Esophagus (tissue), 2 donors: ENCODE results near the gene ANKRD16. TPM values are rescaled to one million over a fixed set of nuclear protein-coding genes. Genes with fewer than 3 reads are reported as not detected.

ENCODE experiments used
- H3K27ac ChIP-seq, 2 donors: one replicate each; pipeline ENCODE4 v1.5.1; 2013; ENCODE audit warnings: low read depth in 2 of 2, mild to moderate bottlenecking in 2 of 2, inconsistent platforms in 1 of 2, low read length in 1 of 2, moderate library complexity in 1 of 2
- H3K27me3 ChIP-seq, 2 donors: one replicate each; pipeline ENCODE4 v1.6.1; 2013; ENCODE audit warnings: low read length in 2 of 2, control low read depth in 1 of 2, mild to moderate bottlenecking in 1 of 2; ENCODE audit not compliant: insufficient read depth in 2 of 2, control insufficient read depth in 1 of 2
- H3K36me3 ChIP-seq, 2 donors: one replicate each; pipeline ENCODE4 v1.6.1; 2013; ENCODE audit warnings: low read length in 1 of 2; ENCODE audit not compliant: control insufficient read depth in 2 of 2, insufficient read depth in 2 of 2
- H3K4me1 ChIP-seq, 2 donors: one replicate each; pipeline ENCODE4 v1.6.1; 2013; ENCODE audit warnings: low read length in 1 of 2; ENCODE audit not compliant: control insufficient read depth in 2 of 2, insufficient read depth in 2 of 2
- H3K4me3 ChIP-seq, 2 donors: one replicate each; pipeline ENCODE4 v1.5.1; 2013; ENCODE audit warnings: low read length in 2 of 2, mild to moderate bottlenecking in 2 of 2, low read depth in 1 of 2, moderate library complexity in 1 of 2
- H3K9me3 ChIP-seq, 2 donors: one replicate each; pipeline ENCODE4 v1.6.1; 2013; ENCODE audit warnings: mild to moderate bottlenecking in 2 of 2, low read depth in 1 of 2, low read length in 1 of 2, moderate library complexity in 1 of 2; ENCODE audit not compliant: control insufficient read depth in 2 of 2, insufficient read depth in 1 of 2
- WGBS, 2 donors: extraction: QIAGEN DNeasy Blood & Tissue Kit; methylation state at CpG; one replicate each; pipeline ENCODE4 v1.1.7; 2013; 5-methylcytosine and 5-hydroxymethylcytosine counted together
- polyA plus RNA-seq, 2 donors: library from polyadenylated mRNA; stranded (reverse); fragments of 200-250 nt; gene quantifications; one replicate each; pipeline ENCODE4 v1.2.3, GENCODE V29; 2013
- donor health status: healthy with polysubstance abuse.
- donor health status: Bipolar disorder and iron deficiency.

The ANKRD16 gene
- polyA plus RNA-seq, 2 donors: 4.3 to 4.7 TPM

GRCh38 chr10:5818048-5818331, 71.7 kb downstream of the ANKRD16 start:
- Histone ChIP-seq H3K4me1 (no peaks in the 10 kb centered on the region), H3K27ac (no peak overlapping the region), H3K9me3 (no peaks in the 10 kb centered on the region), H3K27me3 (no peaks in the 10 kb centered on the region), H3K36me3 (no peaks in the 10 kb centered on the region), H3K4me3 (no peak overlapping the region)
- WGBS, 2 donors: 86 to 92% methylated on average over 2 of the region's 2 CpGs

GRCh38 chr10:5817322-5818047, 72.2 kb downstream of the ANKRD16 start:
- Histone ChIP-seq H3K27ac (no peak overlapping the region), H3K9me3 (no peaks in the 10 kb centered on the region), H3K4me3 (no peak overlapping the region), H3K27me3 (no peaks in the 10 kb centered on the region), H3K4me1 (no peaks in the 10 kb centered on the region), H3K36me3 (no peaks in the 10 kb centered on the region)
- WGBS, 2 donors: 86 to 88% methylated on average over 4 of the region's 4 CpGs

DNA sequence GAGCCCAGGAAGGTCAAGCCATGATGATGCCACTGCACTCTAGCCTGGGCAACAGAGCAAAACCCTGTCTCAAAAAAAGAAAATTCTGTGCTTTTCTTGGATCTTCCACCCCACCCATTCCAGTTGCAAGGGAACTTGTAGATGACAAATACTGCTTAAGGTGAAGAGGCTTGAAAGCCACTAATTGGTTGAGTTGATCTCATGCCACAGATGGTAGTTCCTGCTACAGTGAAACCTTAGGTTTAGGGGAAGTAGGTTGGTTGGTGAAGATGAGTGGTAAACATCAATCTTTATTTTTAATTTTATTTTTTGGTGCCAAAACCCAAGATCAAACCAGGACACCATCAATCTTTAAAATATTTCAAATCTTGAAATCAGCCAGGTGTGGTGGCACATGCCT, 73.5 kb downstream of the ANKRD16 start:
- Histone ChIP-seq H3K27ac (no peak overlapping the region), H3K36me3 (no peaks in the 10 kb centered on the region), H3K4me3 (no peak overlapping the region), H3K27me3 (no peaks in the 10 kb centered on the region), H3K4me1 (no peaks in the 10 kb centered on the region), H3K9me3 (no peaks in the 10 kb centered on the region)

GRCh38 chr10:5814110-5815107, 75.3 kb downstream of the ANKRD16 start:
- Histone ChIP-seq H3K27me3 (no peaks in the 10 kb centered on the region), H3K36me3 (no peaks in the 10 kb centered on the region), H3K4me1 (no peaks in the 10 kb centered on the region), H3K9me3 (no peaks in the 10 kb centered on the region), H3K4me3 (peak overlapping the region; percentile 93 to 95), H3K27ac (peak overlapping the region; percentile 95 to 99)
- whole genome bisulfite sequencing, 2 donors: 25 to 26% methylated on average over 12 of the region's 12 CpGs

DNA sequence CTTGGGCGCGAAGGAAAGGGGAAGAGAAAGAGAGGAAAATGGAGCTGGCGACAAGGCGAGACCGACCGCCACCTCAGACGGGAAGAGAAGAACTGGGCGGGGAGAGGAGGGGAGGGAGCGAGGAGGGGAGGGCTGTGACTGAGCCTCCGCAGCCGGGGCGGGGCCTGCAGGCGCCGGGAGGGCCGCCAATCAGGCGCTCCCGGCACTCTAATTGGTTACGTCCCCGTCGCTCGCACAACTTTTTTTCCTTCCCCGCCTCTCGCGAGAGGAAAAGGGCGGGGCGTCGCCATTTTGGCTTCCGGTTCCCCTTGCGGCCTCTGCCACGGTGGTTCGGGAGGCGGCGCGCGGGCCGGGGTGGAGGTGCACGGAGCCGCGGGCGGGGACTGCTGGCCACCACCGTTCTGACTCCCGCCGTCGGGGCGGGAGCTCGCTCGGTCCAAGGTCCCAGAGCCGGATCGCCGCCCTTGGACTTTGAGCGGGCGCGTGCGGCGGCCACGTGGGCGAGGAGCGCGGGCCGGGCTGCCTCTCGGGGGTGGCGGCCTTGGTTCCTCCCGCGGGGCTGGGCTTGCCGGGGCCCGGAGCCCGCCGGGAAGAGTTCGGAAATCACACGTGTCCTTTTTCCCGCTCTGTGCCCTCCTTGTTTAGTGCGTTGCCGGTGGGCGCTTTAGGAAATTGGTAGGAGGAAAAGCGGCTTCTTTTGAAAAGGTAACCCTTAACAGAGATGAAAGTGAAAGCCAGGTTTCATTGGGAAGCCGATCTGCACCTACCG, 76.2 kb downstream of the ANKRD16 start, which contains the start of gene GDI2:
GDI2 (minus strand) TSS at position 94 of the 769 bp plus-strand sequence. CDS start 176 bp downstream, outside the sequence.
- 1% methylated on average over 55 to 77 of the region's 77 CpGs for WGBS, 2 donors
- Histone ChIP-seq H3K27ac (peak within 1 kb of the TSS; percentile 98 to 99), H3K4me1 (no peaks in the 10 kb centered on the region), H3K27me3 (no peaks in the 10 kb centered on the region), H3K9me3 (no peaks in the 10 kb centered on the region), H3K36me3 (no peaks in the 10 kb centered on the region), H3K4me3 (peak within 1 kb of the TSS; percentile 95 to 99)

GRCh38 chr10:5813091-5813340, 76.7 kb downstream of the ANKRD16 start:
- peak overlapping the region; percentile 95 to 99 for H3K4me3 ChIP-seq
- no peaks in the 10 kb centered on the region for H3K36me3 ChIP-seq
- H3K4me1 ChIP-seq: no peaks in the 10 kb centered on the region
- peak overlapping the region; percentile 98 to 99 for H3K27ac ChIP-seq
- 0 to 1% methylated on average over 24 to 29 of the region's 29 CpGs for WGBS, 2 donors
- no peaks in the 10 kb centered on the region for H3K9me3 ChIP-seq
- no peaks in the 10 kb centered on the region for H3K27me3 ChIP-seq

DNA sequence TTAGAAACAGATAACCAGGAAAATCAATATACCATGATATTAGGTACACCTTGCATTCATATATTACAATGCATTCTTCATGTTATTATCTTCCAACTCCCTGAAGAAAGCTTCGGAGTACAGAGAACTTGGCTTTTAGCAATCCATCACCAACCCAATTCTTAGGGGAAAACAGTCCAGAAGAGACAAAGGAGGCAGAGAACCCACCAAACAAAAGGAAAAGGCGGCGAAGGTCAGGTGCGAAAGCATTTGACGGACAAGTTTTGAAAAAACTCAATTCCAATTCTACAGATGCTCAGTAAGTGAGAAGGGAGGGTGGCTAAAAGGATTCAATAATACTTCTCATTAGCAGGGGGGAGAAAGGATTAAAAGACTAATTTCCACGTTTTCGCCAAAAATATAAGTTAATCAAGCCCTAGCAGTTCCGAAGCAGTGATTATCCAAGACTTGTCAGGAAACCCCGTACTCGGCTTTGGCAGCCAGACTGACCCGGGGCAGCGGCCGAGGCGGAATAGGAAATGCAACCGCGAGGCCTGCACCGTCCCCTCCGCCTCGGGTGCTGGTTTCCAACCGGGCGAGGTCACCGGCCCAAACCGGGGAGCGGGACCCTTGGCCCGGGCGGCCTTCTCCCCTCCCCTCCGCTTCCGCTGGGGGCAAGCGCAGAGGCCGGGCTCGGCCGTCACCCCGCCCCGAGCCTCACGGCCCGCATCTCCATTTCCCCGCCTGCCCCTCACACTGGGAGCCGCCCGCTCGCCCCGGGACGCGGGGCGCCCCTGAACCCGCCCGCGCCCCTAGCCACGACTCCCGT, 77.2 kb downstream of the ANKRD16 start:
- Histone ChIP-seq H3K4me1 (no peaks in the 10 kb centered on the region), H3K27ac (peak overlapping the region; percentile 98 to 99), H3K9me3 (no peaks in the 10 kb centered on the region), H3K4me3 (peak overlapping the region; percentile 95 to 99), H3K36me3 (no peaks in the 10 kb centered on the region), H3K27me3 (no peaks in the 10 kb centered on the region)
- 0 to 1% methylated on average over 40 to 49 of the region's 49 CpGs for WGBS, 2 donors
